SK-N-MC (cell line): ENCODE measurements around the gene DNAH5.

Source experiments
- DNase-seq: peaks from one replicate; pipeline ENCODE4 v3.0.0-alpha.2; 2011; ENCODE audit warnings: low read depth, low spot score
- H3K27ac ChIP-seq: fragments of 200-600 bp; sonication (generic); 2 replicates; pipeline ENCODE4 v1.5.1; 2016; ENCODE audit warnings: mixed run types
- H3K36me3 ChIP-seq: fragments of 200-600 bp; sonication (generic); 2 replicates; pipeline ENCODE4 v1.6.1; 2017; ENCODE audit warnings: antibody characterized with exemption, low read length, mixed read lengths; ENCODE audit not compliant: insufficient read depth
- H3K4me3 ChIP-seq: fragments of 200-600 bp; sonication (generic); 2 replicates; pipeline ENCODE4 v1.5.1; 2016
- H3K9ac ChIP-seq: fragments of 200-600 bp; sonication (generic); 2 replicates; pipeline ENCODE4 v1.8.0; 2017; ENCODE audit warnings: mixed run types, mixed read lengths; ENCODE audit not compliant: insufficient read length
- H3K9me3 ChIP-seq: fragments of 200-600 bp; sonication (generic); 2 replicates; pipeline ENCODE4 v1.6.1; 2017; ENCODE audit warnings: low read depth, mild to moderate bottlenecking, antibody characterized with exemption, low read length, moderate library complexity, mixed read lengths
- EZH2 ChIP-seq: fragments of 200-600 bp; sonication (generic); IDR thresholded peaks from one replicate; pipeline ENCODE4 v1.6.1; 2017; ENCODE audit warnings: antibody characterized with exemption
- FOXP2 ChIP-seq: optimal IDR thresholded peaks from 2 replicates; pipeline ENCODE3; 2011; ENCODE audit warnings: mild to moderate bottlenecking, moderate library complexity; ENCODE audit not compliant: insufficient read depth; ENCODE audit errors: extremely low read length, control extremely low read depth
- POLR2AphosphoS5 ChIP-seq: IDR thresholded peaks from 2 replicates; pipeline ENCODE4 v1.6.1; 2012; ENCODE audit warnings: mild to moderate bottlenecking, low read depth, low read length, borderline replicate concordance

DNAH5 gene

DNA sequence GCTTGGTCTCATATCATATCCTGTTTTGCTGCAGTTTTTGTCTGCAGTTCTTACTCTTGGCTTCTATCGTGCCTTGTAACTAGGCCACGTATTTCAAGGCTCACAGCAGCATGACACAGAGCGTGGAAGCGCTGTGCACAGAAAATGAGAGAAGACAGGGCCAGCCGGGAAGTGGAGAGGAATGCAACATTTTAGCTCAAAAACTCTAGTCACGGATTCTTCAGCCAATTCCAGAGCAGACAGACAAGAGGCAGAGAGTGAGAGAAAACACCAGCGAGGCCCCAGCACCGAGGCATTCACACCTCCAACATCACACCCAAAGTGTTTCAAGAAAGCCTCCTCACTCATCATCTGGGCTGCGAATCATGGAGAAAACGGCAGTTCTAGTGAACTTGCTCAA, 160.8 kb downstream of the DNAH5 start:
- no peak overlapping the region for H3K9ac ChIP-seq
- no peak for TF ChIP-seq POLR2AphosphoS5
- TF ChIP-seq EZH2: no peak
- TF ChIP-seq FOXP2: no peak
- DNase-seq: no peak
- H3K36me3 ChIP-seq: no peaks in the 10 kb centered on the region
- H3K4me3 ChIP-seq: no peak overlapping the region
- H3K27ac ChIP-seq: no peak overlapping the region
- H3K9me3 ChIP-seq: no peaks in the 10 kb centered on the region

GRCh38 chr5:13780081-13780480, 164.4 kb downstream of the DNAH5 start:
- no peak overlapping the region for H3K27ac ChIP-seq
- H3K9me3 ChIP-seq: no peaks in the 10 kb centered on the region
- no peak for DNase-seq
- TF ChIP-seq POLR2AphosphoS5: no peak
- TF ChIP-seq FOXP2: no peak
- TF ChIP-seq EZH2: no peak
- no peak overlapping the region for H3K9ac ChIP-seq
- no peak overlapping the region for H3K4me3 ChIP-seq
- no peaks in the 10 kb centered on the region for H3K36me3 ChIP-seq

GRCh38 chr5:13773649-13774048, 170.8 kb downstream of the DNAH5 start:
- H3K9me3 ChIP-seq: no peaks in the 10 kb centered on the region
- no peak for DNase-seq
- TF ChIP-seq POLR2AphosphoS5 (no peak), FOXP2 (no peak), EZH2 (no peak)
- H3K27ac ChIP-seq: no peak overlapping the region
- H3K4me3 ChIP-seq: no peak overlapping the region
- no peaks in the 10 kb centered on the region for H3K36me3 ChIP-seq
- H3K9ac ChIP-seq: no peak overlapping the region

GRCh38 chr5:13771011-13771571, 173.4 kb downstream of the DNAH5 start:
- Histone ChIP-seq H3K4me3 (no peak overlapping the region), H3K9ac (no peak overlapping the region), H3K27ac (no peak overlapping the region), H3K36me3 (no peaks in the 10 kb centered on the region), H3K9me3 (no peaks in the 10 kb centered on the region)
- no peak for TF ChIP-seq POLR2AphosphoS5
- no peak for TF ChIP-seq EZH2
- TF ChIP-seq FOXP2: no peak
- DNase-seq: no peak

DNA sequence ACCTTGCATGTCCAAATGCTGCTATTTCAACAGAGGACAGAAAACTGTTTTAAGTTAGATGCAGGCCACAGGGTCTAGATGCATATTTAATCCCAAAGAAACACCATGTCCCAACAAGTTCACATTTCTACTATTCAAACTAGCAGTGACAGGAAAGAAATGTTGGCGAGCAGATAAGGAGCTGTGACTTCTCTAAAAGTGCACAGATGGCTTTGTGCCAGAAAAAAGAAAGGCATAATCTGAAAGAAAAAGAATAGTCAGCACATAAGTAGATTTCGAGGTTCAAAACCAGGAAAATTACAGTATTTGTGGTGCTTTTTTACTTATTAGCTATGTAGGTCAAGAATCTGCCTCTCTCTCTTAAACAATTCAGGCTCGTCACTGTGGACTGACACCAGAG, 178.3 kb downstream of the DNAH5 start:
- TF ChIP-seq POLR2AphosphoS5 (no peak), FOXP2 (no peak), EZH2 (no peak)
- no peak overlapping the region for H3K27ac ChIP-seq
- DNase-seq: no peak
- H3K9me3 ChIP-seq: no peaks in the 10 kb centered on the region
- H3K9ac ChIP-seq: no peak overlapping the region
- no peaks in the 10 kb centered on the region for H3K36me3 ChIP-seq
- H3K4me3 ChIP-seq: no peak overlapping the region

- Histone ChIP-seq H3K4me3 (no peak overlapping the region), H3K27ac (no peak overlapping the region), H3K9ac (no peak overlapping the region), H3K36me3 (no peaks in the 10 kb centered on the region), H3K9me3 (no peaks in the 10 kb centered on the region)
- DNase-seq: no peak
- TF ChIP-seq POLR2AphosphoS5 (no peak), EZH2 (no peak), FOXP2 (no peak)
These were observed 180.8 kb downstream of the DNAH5 start for GRCh38 chr5:13763719-13764118.

GRCh38 chr5:13749766-13750165, 194.7 kb downstream of the DNAH5 start:
- H3K9ac ChIP-seq: no peak overlapping the region
- H3K9me3 ChIP-seq: no peaks in the 10 kb centered on the region
- TF ChIP-seq POLR2AphosphoS5 (no peak), EZH2 (no peak), FOXP2 (no peak)
- DNase-seq: no peak
- H3K36me3 ChIP-seq: no peaks in the 10 kb centered on the region
- no peak overlapping the region for H3K4me3 ChIP-seq
- H3K27ac ChIP-seq: no peak overlapping the region

DNA sequence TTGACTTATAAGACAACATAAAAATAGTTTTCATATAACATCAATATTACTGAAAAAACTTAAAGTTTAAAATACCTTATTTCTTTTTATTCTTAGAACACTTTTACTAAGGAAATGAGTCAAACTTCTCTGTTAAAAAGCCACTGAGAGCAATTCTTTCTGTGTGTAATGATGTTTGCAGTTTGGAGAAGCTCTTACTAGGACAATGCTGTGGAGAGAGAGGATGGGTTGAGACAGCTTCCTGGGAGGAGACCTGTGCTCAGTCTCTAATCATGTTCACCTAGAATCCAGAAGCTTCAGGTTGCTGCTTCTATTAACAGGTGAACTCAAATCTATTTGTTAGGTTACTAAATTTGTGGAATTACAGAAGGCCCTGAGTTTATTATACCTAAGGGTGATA, 198.5 kb downstream of the DNAH5 start:
- Histone ChIP-seq H3K36me3 (no peaks in the 10 kb centered on the region), H3K9me3 (no peaks in the 10 kb centered on the region), H3K9ac (no peak overlapping the region), H3K27ac (no peak overlapping the region), H3K4me3 (no peak overlapping the region)
- no peak for DNase-seq
- no peak for TF ChIP-seq EZH2
- no peak for TF ChIP-seq FOXP2
- TF ChIP-seq POLR2AphosphoS5: no peak

DNA sequence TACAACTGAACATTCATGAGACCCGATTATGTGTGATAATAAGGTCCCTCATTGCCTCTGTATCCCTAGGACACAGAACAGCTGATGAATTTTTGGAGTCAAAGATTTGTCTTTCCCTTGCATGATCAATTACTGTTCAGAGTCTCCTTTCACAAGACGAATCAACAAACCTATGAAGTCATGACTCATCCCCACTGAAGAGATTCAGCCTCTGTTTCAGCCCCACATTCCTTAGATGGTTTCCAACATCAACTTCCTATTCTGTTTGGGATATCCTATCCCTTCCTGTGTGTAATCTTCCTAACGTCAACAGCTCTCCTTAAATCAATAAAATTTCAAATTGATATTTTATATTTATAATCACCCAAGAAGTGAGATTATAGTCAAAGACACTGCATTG, 199.0 kb downstream of the DNAH5 start:
- DNase-seq: no peak
- no peak overlapping the region for H3K4me3 ChIP-seq
- no peaks in the 10 kb centered on the region for H3K9me3 ChIP-seq
- no peaks in the 10 kb centered on the region for H3K36me3 ChIP-seq
- no peak overlapping the region for H3K9ac ChIP-seq
- no peak overlapping the region for H3K27ac ChIP-seq
- TF ChIP-seq POLR2AphosphoS5: no peak
- no peak for TF ChIP-seq EZH2
- no peak for TF ChIP-seq FOXP2
